ES-I3 (cell line): ENCODE data around the gene CEP131.

Experiments used
- H3K36me3 ChIP-seq: 2 replicates; pipeline ENCODE4 v1.6.1; 2013; ENCODE audit warnings: mild to moderate bottlenecking, low read length, control low read depth, moderate library complexity; ENCODE audit not compliant: insufficient read depth
- H3K4me1 ChIP-seq: 2 replicates; pipeline ENCODE4 v1.6.1; 2013; ENCODE audit warnings: mild to moderate bottlenecking, control low read depth, low read length; ENCODE audit not compliant: insufficient read depth
- H3K9ac ChIP-seq: 2 replicates; pipeline ENCODE4 v1.6.1; 2013; ENCODE audit warnings: low read depth, mild to moderate bottlenecking, low read length, moderate library complexity
- H3K9me3 ChIP-seq: 2 replicates; pipeline ENCODE4 v1.6.1; 2013; ENCODE audit warnings: mild to moderate bottlenecking, low read length, moderate library complexity; ENCODE audit not compliant: control insufficient read depth, insufficient read depth

Gene CEP131

DNA sequence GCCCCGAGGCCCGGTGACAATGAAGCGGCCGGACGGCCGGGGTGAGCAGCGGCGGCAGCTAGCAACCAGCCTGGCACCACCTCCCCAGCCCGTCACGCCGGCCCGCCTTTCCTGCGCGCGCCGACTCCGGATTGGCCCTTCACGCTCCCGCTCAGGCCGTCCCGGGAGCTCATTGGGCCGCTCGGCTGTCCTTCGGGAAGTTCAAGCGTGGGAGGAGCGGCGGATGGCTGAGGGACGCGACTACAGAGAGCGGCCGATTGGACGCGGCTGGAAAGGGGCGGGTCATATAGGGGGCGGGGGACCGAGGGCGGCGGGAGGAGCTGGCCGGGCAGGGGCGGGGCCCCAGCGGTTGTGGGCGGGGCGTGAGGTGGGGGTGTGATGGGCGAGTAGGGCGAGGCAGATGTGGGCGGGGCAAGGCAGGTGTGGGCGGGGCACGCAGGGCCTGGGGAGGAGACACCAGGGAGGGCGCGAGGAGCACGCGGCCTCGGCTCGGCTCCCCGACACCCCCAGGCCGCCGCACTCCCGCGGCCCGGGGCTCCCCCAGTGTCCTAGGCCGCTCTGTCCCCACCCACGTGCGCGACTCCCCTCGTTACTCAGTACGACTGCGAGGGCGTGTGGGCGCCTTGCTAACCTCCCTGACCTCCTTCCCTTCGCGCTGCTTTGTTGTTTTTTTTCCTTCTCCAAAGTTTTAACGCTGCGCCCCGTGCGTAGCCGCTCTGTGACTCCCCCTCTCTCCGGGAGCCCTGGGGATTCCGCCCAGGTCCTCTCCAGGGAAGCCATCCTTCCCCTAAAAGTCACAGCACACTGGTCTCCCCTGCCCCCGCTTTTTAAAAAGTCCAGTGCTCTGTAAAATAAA, at the start of gene CEP131:
CEP131 (minus strand) TSS at position 60 of the 856 bp plus-strand sequence. CDS start 2,909 bp downstream, outside the sequence.
- 0 out of 2 replicates have a peak, but pooled peaks cover 3% of the 10 kb centered on the region for H3K9me3 ChIP-seq
- H3K4me1 ChIP-seq = peaks cover 3% of the 10 kb centered on the region; the same call in 1 of the 2 replicates
- peak within 1 kb of the TSS; percentile 82 for H3K9ac ChIP-seq
- H3K36me3 ChIP-seq = no peaks in the 10 kb centered on the region

DNA sequence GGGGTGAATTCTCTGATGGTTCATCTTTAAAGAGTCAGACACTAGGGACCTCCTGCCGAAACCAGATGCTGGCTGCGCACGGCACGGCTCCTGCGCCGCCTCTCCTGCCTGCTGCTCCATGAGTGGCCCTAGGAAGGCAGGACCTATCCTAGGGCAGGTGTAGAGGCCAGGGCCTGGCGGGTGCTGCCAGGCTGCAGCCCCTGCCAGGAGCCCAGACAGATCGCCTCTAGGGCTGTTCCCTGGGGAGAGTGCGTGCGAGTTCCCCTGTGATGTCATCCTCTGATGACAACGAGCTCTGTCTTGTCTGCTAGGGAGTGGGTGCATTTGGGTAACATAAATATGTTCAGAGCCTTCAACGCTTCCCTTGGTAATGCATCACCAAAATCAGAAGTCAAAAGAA, 48.5 kb upstream of the CEP131 start:
- no peaks in the 10 kb centered on the region for H3K9me3 ChIP-seq
- peaks cover 8% of the 10 kb centered on the region for H3K36me3 ChIP-seq
- H3K9ac ChIP-seq = no peak overlapping the region
- H3K4me1 ChIP-seq = no peaks in the 10 kb centered on the region

DNA sequence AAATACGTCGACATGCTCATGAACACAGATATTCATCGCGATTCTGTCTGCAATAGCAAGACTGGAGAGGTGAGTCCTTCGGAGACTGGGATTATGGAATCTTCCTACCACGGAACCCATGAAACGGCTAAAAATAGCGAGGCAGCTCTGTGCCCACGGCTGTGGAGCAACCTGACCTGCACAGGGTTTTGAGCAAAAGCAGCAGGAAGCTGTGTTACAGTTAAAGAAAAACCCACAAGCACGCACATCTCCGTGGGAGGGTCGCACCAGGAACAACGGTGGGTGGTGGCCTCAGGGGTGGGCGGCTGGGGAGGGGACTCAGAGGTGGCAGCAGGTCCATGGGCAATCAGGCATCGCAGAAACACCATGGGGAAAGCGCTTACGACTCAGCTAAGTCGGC, 47.5 kb upstream of the CEP131 start:
- H3K4me1 ChIP-seq = no peaks in the 10 kb centered on the region
- H3K9me3 ChIP-seq = no peaks in the 10 kb centered on the region
- peaks cover 5% of the 10 kb centered on the region for H3K36me3 ChIP-seq
- no peak overlapping the region for H3K9ac ChIP-seq

GRCh38 chr17:81267390-81268067, 44.8 kb upstream of the CEP131 start:
- no peaks in the 10 kb centered on the region for H3K9me3 ChIP-seq
- H3K4me1 ChIP-seq = no peaks in the 10 kb centered on the region
- H3K36me3 ChIP-seq = peaks cover 5% of the 10 kb centered on the region
- no peak overlapping the region for H3K9ac ChIP-seq

DNA sequence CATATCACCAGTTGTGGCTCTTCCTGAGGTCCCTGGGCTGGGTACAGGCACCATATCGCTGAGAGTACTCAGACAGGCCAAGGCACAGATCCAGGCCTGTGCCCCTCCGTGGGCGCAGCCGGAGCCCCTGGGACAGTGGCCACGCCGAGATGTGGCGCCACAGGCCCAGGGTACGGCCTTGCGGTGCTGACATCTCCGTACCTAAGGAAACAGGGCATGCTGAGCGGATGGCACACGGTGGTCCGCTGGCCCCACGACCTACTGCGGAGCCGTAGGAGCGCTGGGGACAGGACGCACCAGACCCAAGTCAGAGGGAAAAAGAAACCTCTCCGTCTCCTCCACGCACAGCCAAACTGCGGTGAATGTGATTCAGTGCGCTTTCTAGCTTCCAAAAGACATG, 42.8 kb upstream of the CEP131 start:
- H3K9ac ChIP-seq = no peak overlapping the region
- peaks cover 5% of the 10 kb centered on the region for H3K36me3 ChIP-seq
- no peaks in the 10 kb centered on the region for H3K4me1 ChIP-seq
- no peaks in the 10 kb centered on the region for H3K9me3 ChIP-seq

- Histone ChIP-seq H3K4me1 (no peaks in the 10 kb centered on the region), H3K9me3 (no peaks in the 10 kb centered on the region), H3K36me3 (peaks cover 5% of the 10 kb centered on the region), H3K9ac (no peak overlapping the region)
Measured at GRCh38 chr17:81264640-81265039, 41.9 kb upstream of the CEP131 start.

DNA sequence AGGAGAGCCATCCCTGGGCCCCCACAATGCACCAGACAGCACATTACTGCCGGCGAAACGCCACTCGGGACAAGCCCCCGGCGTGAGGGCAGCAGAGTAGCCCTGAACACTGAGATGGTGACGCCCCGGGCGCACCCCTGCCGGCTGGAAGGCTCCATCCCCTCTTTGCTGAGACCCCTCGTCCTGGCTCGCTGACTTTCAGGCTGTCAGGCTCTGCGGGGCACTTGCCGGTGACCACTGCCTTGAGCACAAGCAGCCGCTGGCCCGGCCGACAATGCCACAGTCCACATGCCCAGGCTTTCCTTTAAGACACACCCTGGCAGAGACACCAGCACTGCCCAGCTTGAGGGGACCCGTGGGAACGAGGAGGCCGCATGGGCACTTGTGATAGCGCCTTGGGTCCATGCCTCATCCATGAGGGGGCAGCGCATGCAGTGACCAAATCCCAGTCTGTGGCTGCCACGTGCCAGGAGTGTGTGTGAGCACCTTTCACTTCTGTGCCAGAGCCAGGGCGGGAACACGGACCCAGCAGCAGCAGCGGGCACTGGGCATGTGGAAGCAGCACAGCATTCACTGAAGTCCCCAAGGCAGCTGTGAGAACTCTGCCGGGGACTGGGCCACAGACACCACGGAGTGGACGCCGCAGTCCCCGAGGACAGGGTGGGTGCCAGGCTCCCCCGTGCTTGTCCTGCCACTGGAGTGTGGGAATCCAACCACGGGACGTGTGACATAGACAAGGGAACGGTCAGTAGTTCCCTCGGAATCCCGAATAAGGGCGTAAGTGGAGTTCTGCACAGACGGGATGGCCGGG, 40.8 kb upstream of the CEP131 start:
- Histone ChIP-seq H3K9ac (no peak overlapping the region), H3K9me3 (no peaks in the 10 kb centered on the region), H3K36me3 (peaks cover 5% of the 10 kb centered on the region; the same call in 1 of the 2 replicates), H3K4me1 (no peaks in the 10 kb centered on the region)

DNA sequence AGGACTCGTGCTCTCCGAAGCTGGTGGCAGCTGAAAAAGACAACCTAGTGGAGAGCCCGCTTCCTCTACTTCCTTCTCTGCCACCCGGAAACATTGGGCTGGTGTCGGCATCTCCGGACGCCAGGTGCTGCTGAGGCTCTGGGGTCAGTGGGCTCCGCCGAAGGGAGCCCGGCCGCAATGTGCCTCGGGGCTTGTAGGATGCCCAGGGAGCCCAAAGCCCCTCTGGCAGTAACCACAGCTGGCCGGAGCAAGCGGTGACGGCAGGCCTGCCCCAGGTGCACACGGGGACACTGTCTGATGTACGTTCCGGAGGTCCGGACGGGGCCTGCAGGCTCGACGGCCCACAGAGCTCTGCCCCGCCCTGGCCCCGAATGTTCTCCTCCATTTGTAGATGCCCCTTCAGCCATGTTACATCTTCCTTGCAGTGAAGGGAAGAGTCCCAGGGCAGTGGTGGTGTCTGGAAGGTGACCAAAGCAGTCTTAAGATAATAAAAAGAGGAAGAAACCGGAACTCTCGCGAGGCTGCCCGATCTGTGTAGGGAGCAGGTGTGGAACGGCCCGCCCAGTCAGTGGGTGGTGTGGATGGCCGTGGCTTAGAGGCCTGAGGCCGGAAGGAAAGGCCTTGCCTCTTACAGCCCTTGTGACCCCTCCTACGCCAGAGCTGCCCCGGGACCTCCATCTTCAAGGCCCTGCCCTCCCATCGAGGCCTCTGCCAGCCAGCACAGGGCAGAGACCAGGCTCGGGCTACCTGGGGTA, 39.0 kb upstream of the CEP131 start:
- H3K4me1 ChIP-seq = no peaks in the 10 kb centered on the region
- no peak overlapping the region for H3K9ac ChIP-seq
- H3K9me3 ChIP-seq = no peaks in the 10 kb centered on the region
- peaks cover 5% of the 10 kb centered on the region; the same call in 1 of the 2 replicates for H3K36me3 ChIP-seq

DNA sequence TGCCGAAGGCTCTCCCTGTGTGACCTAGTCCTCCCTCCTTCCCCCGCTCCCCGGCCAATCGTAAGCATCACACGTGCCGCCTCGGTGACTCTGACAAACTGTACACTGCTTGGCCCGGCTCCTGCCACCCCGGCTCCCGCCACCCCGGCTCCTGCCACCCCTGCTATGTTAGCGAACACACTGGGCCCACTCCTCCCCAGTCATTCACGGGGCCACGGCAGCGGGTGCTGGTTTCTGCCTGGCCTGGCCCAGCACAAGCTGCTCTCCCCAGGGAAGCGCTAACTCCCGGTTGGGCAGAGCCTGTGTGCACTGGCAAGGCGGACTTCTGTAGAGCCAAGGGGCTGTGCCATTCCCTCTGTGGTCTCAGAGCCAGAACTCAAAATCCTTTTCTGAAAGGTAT, 38.3 kb upstream of the CEP131 start:
- Histone ChIP-seq H3K9ac (no peak overlapping the region), H3K4me1 (no peaks in the 10 kb centered on the region), H3K9me3 (no peaks in the 10 kb centered on the region), H3K36me3 (peaks cover 5% of the 10 kb centered on the region; the same call in 1 of the 2 replicates)

GRCh38 chr17:81260641-81261040, 37.9 kb upstream of the CEP131 start:
- Histone ChIP-seq H3K9me3 (no peaks in the 10 kb centered on the region), H3K36me3 (peaks cover 5% of the 10 kb centered on the region; the same call in 1 of the 2 replicates), H3K4me1 (no peaks in the 10 kb centered on the region), H3K9ac (no peak overlapping the region)

GRCh38 chr17:81260171-81260570, 37.4 kb upstream of the CEP131 start:
- no peak overlapping the region for H3K9ac ChIP-seq
- H3K36me3 ChIP-seq = peaks cover 5% of the 10 kb centered on the region; the same call in 1 of the 2 replicates
- peaks cover 2% of the 10 kb centered on the region; the same call in 1 of the 2 replicates for H3K4me1 ChIP-seq
- no peaks in the 10 kb centered on the region for H3K9me3 ChIP-seq

DNA sequence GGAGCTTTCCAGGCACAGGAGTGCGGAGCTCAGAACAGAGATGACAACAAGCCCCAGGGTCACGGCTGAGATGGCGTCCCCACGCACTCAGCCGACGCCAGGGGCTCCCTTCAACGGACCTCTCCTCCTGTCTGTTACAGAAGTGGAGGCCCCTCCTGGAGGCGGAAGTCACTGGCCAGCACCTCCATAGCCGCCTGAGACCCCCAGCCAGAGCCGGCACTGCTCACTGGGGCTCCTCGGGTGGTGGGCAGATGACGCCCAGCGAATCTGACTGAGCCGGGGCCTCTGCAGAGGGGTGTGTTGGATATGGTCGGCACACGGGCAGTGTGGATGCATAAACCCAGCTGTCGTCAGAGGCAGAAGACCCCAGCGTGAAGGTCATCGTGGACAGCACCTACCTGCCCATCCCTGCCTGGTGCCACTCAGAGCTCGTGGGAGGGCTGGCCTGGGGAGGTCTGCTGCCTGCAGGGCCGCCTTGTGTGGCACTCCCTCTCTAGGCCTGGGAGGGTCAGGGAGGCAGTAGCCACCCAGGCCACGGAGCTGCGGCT, 36.4 kb upstream of the CEP131 start:
- Histone ChIP-seq H3K4me1 (peaks cover 4% of the 10 kb centered on the region; the same call in 1 of the 2 replicates), H3K36me3 (peaks cover 3% of the 10 kb centered on the region; the same call in 1 of the 2 replicates), H3K9me3 (no peaks in the 10 kb centered on the region), H3K9ac (no peak overlapping the region)

DNA sequence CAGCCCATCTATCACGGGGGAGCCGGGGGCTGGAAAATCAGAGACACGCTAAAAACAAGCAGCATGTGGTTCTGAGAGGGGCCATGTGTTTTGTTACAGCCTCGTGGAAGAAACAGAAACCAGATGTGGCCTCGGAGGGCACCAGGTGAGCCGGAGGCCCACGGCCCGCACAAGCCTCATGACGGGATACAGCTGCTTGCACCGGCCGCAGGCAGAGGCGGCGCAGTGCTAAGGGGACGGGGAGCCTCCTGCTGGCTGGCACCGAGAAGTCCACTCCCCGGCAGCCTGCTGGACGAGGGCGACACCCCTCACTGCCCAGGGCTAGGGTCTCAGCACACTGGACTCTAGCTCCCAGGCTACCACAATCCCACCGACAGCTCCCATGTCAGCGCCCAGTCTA, 35.5 kb upstream of the CEP131 start:
- H3K36me3 ChIP-seq = no peaks in the 10 kb centered on the region; the same call in 1 of the 2 replicates
- H3K4me1 ChIP-seq = peaks cover 4% of the 10 kb centered on the region; the same call in 1 of the 2 replicates
- no peak overlapping the region for H3K9ac ChIP-seq
- H3K9me3 ChIP-seq = no peaks in the 10 kb centered on the region
